ENCODE measurements around the gene GBE1.

GBE1 gene

DNA sequence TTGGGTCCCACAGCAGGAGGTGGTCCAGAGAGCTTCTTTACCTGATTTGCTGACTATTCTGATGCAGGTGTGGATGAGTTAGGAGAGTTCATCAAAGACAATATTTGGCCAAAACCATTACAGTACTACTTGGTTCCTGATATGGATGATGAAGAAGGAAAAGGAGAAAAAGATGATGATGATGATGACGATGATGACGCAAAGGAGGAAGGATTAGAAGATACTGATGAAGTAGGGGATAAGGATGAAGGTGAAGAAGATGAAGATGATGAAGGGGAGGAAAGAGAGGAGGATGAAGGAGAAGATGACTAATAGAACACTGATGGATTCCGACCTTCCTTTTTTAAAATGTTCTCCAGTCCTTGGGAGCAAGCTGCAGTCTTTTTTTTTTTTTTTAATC lies 148.7 kb downstream of the GBE1 start:
- DNase-seq: no peak
- no peaks in the 10 kb centered on the region for H3K9me2 ChIP-seq (replicated peaks; ENCODE audit: insufficient read depth, low read length)
- no peak overlapping the region for H3K4me2 ChIP-seq (ENCODE audit: low read depth, low read length)
- no peaks in the 10 kb centered on the region for H3K36me3 ChIP-seq (replicated peaks; ENCODE audit: insufficient read depth, low read length)
- TF ChIP-seq EZH2 (optimal IDR thresholded peaks at IDR 0.05; ENCODE audit: low read depth, low read length) (no peak), EZH2phosphoT487 (IDR thresholded peaks at IDR 0.05; ENCODE audit: low read length) (no peak)
- TF ChIP-seq, protein P1, sequence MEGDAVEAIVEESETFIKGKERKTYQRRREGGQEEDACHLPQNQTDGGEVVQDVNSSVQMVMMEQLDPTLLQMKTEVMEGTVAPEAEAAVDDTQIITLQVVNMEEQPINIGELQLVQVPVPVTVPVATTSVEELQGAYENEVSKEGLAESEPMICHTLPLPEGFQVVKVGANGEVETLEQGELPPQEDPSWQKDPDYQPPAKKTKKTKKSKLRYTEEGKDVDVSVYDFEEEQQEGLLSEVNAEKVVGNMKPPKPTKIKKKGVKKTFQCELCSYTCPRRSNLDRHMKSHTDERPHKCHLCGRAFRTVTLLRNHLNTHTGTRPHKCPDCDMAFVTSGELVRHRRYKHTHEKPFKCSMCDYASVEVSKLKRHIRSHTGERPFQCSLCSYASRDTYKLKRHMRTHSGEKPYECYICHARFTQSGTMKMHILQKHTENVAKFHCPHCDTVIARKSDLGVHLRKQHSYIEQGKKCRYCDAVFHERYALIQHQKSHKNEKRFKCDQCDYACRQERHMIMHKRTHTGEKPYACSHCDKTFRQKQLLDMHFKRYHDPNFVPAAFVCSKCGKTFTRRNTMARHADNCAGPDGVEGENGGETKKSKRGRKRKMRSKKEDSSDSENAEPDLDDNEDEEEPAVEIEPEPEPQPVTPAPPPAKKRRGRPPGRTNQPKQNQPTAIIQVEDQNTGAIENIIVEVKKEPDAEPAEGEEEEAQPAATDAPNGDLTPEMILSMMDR (IDR thresholded peaks at IDR 0.05; ENCODE audit: low read length): no peak
- no peaks in the 10 kb centered on the region for H3K4me1 ChIP-seq (ENCODE audit: low read length)
- no peak overlapping the region for H3K27ac ChIP-seq (ENCODE audit: low read length)
- H3K4me3 ChIP-seq (ENCODE audit: low read length): no peak overlapping the region
- no peaks in the 10 kb centered on the region for H3F3A ChIP-seq (ENCODE audit: insufficient read depth, low read length)
- H2AFZ ChIP-seq (ENCODE audit: low read length): no peak overlapping the region
- no peaks in the 10 kb centered on the region for H3K79me2 ChIP-seq (ENCODE audit: low read length)
- no peak overlapping the region for H3K9ac ChIP-seq (ENCODE audit: low read length)
- H3K27me3 ChIP-seq (replicated peaks; ENCODE audit: insufficient read depth, low read length): no peaks in the 10 kb centered on the region
- no peaks in the 10 kb centered on the region for H4K20me1 ChIP-seq (ENCODE audit: insufficient read depth, low read length)
- H3K9me3 ChIP-seq (replicated peaks; ENCODE audit: insufficient read depth, low read length): no peaks in the 10 kb centered on the region

DNA sequence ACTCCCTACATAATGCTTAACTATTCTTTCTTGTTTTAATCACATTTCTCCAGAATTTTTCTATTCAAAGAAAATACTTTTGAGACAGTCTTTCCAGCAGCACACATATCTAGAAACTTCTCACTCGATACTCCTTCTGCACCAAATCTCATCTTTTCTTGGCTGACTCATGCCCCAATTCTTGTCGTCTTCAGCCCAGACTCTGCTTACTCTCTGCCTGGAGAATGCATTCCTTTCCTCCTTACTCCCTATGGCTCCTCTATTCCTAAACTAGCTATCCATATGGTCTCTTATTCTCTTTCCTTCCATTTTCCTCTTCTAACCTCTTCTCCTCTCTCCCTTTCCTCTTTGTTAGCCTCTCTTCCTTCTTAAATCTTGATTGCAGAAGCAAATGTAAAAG lies 158.7 kb downstream of the GBE1 start:
- H3K27ac ChIP-seq (ENCODE audit: low read length): no peak overlapping the region
- H3K9me2 ChIP-seq (replicated peaks; ENCODE audit: insufficient read depth, low read length): no peaks in the 10 kb centered on the region
- no peaks in the 10 kb centered on the region for H3K36me3 ChIP-seq (replicated peaks; ENCODE audit: insufficient read depth, low read length)
- H3K4me2 ChIP-seq (ENCODE audit: low read depth, low read length): no peak overlapping the region
- H3F3A ChIP-seq (ENCODE audit: insufficient read depth, low read length): no peaks in the 10 kb centered on the region
- no peak overlapping the region for H3K4me3 ChIP-seq (ENCODE audit: low read length)
- DNase-seq: no peak
- H3K9ac ChIP-seq (ENCODE audit: low read length): no peak overlapping the region
- no peaks in the 10 kb centered on the region for H3K27me3 ChIP-seq (replicated peaks; ENCODE audit: insufficient read depth, low read length)
- no peaks in the 10 kb centered on the region for H4K20me1 ChIP-seq (ENCODE audit: insufficient read depth, low read length)
- H2AFZ ChIP-seq (ENCODE audit: low read length): no peak overlapping the region
- no peaks in the 10 kb centered on the region for H3K9me3 ChIP-seq (replicated peaks; ENCODE audit: insufficient read depth, low read length)
- no peaks in the 10 kb centered on the region for H3K4me1 ChIP-seq (ENCODE audit: low read length)
- TF ChIP-seq, protein P1 (IDR thresholded peaks at IDR 0.05; ENCODE audit: low read length): no peak
- H3K79me2 ChIP-seq (ENCODE audit: low read length): no peaks in the 10 kb centered on the region

DNA sequence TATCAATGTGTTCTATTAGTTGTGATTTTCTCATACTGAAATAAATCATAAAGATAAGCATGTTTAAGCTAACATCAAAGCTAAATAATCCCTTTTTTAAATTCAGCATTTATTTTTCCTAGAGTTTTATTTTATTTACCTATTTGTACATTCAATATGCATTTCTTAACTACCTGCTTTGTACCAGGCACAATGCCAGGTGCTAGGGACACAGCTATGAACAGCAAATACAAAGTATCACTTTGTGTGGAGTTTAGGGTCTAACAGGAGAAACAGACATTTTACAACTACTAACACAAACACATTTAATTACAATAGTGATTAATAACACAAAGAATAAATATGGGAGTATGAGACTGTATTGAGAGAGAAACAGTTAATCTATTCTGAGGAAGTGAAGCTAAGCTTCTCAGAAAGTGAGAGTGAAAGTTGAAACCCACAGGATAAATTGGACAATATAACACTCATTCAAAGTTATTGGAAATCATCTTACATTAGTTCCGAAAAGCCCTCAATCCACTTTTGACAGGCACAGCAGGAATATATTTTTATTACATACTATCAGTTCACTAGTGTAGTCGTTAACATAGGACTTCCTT lies 159.6 kb downstream of the GBE1 start:
- Histone ChIP-seq H2AFZ (ENCODE audit: low read length) (no peak overlapping the region), H3K79me2 (ENCODE audit: low read length) (no peaks in the 10 kb centered on the region), H3K4me2 (ENCODE audit: low read depth, low read length) (no peak overlapping the region), H3K4me1 (ENCODE audit: low read length) (no peaks in the 10 kb centered on the region), H3K9me2 (replicated peaks; ENCODE audit: insufficient read depth, low read length) (no peaks in the 10 kb centered on the region), H3K9me3 (replicated peaks; ENCODE audit: insufficient read depth, low read length) (no peaks in the 10 kb centered on the region), H3K9ac (ENCODE audit: low read length) (no peak overlapping the region), H3K36me3 (replicated peaks; ENCODE audit: insufficient read depth, low read length) (no peaks in the 10 kb centered on the region), H3K4me3 (ENCODE audit: low read length) (no peak overlapping the region), H4K20me1 (ENCODE audit: insufficient read depth, low read length) (no peaks in the 10 kb centered on the region), H3K27me3 (replicated peaks; ENCODE audit: insufficient read depth, low read length) (no peaks in the 10 kb centered on the region), H3F3A (ENCODE audit: insufficient read depth, low read length) (no peaks in the 10 kb centered on the region), H3K27ac (ENCODE audit: low read length) (no peak overlapping the region)
- no peak for TF ChIP-seq EZH2 (optimal IDR thresholded peaks at IDR 0.05; ENCODE audit: low read depth, low read length)
- no peak for TF ChIP-seq EZH2phosphoT487 (IDR thresholded peaks at IDR 0.05; ENCODE audit: low read length)
- TF ChIP-seq, protein P1 (IDR thresholded peaks at IDR 0.05; ENCODE audit: low read length): no peak
- DNase-seq: no peak

All from MM.1S (cell line).